GM12878 (cell line): ENCODE measurements around the gene HCAR3. TPM values are rescaled to one million over a fixed set of nuclear protein-coding genes. Genes with fewer than 3 reads are reported as not detected.

Source experiments
- BACH1 ChIP-seq: fragments of 450-650 bp; IDR thresholded peaks from 2 replicates; pipeline ENCODE4 v1.6.1; 2017; ENCODE audit warnings: mild to moderate bottlenecking, borderline replicate concordance
- BRCA1 ChIP-seq: IDR thresholded peaks from 2 replicates; pipeline ENCODE4 v1.6.1; 2011; ENCODE audit warnings: low read depth, low read length, improper control_type of control experiment
- CREB1 ChIP-seq: IDR thresholded peaks from 2 replicates; pipeline ENCODE4 v1.6.1; 2012; ENCODE audit warnings: low read depth, mild to moderate bottlenecking, inconsistent platforms
- CTCF ChIP-seq, 3 experiments: IDR thresholded peaks in 2 of 3; conservative IDR thresholded peaks in 1 of 3; 2 replicates each; pipeline ENCODE4 v1.5.1; 2011; ENCODE audit warnings: low read depth in 3 of 3, low read length in 3 of 3, mild to moderate bottlenecking in 3 of 3, control low read depth in 2 of 3, moderate library complexity in 2 of 3, inconsistent platforms in 1 of 3, mixed read lengths in 1 of 3; ENCODE audit not compliant: control insufficient read depth in 2 of 3, insufficient read depth in 1 of 3; ENCODE audit errors: extremely low read depth in 1 of 3
- HCFC1 ChIP-seq: fragments of 150-350 bp; IDR thresholded peaks from 2 replicates; pipeline ENCODE4 v1.6.1; 2014; ENCODE audit warnings: low read length
- HDAC2 ChIP-seq: fragments of 200-600 bp; sonication (generic); IDR thresholded peaks from 2 replicates; pipeline ENCODE4 v1.6.1; 2017
- HDAC6 ChIP-seq: fragments of 200-600 bp; sonication (generic); IDR thresholded peaks from one replicate; pipeline ENCODE4 v1.8.0; 2017; ENCODE audit warnings: antibody characterized with exemption; ENCODE audit not compliant: unreplicated experiment
- IRF4 ChIP-seq: IDR thresholded peaks from 2 replicates; pipeline ENCODE4 v1.6.1; 2011; ENCODE audit warnings: low read depth, low read length
- KLF5 ChIP-seq: fragments of 450-650 bp; IDR thresholded peaks from 2 replicates; pipeline ENCODE4 v1.6.1; 2014; ENCODE audit warnings: mild to moderate bottlenecking; ENCODE audit not compliant: partially characterized antibody
- NBN ChIP-seq: fragments of 450-650 bp; IDR thresholded peaks from 2 replicates; pipeline ENCODE4 v1.6.1; 2016
- NR2F1 ChIP-seq: fragments of 450-650 bp; conservative IDR thresholded peaks from 2 replicates; pipeline ENCODE4 v1.6.1; 2017; ENCODE audit warnings: mild to moderate bottlenecking
- POU2F2 ChIP-seq: IDR thresholded peaks from 3 replicates; pipeline ENCODE4 v1.6.1; 2011; ENCODE audit warnings: low read depth, mild to moderate bottlenecking, low read length, borderline replicate concordance
- RELA ChIP-seq: fragments of 450-650 bp; IDR thresholded peaks from 2 replicates; pipeline ENCODE4 v1.8.0; 2014; ENCODE audit warnings: borderline replicate concordance; ENCODE audit not compliant: partially characterized antibody
- TCF12 ChIP-seq: IDR thresholded peaks from 2 replicates; pipeline ENCODE4 v1.6.1; 2011; ENCODE audit warnings: low read depth, mild to moderate bottlenecking, low read length
- TCF3 ChIP-seq: IDR thresholded peaks from 2 replicates; pipeline ENCODE4 v1.6.1; 2012; ENCODE audit warnings: low read depth, mild to moderate bottlenecking, low read length, borderline replicate concordance; ENCODE audit not compliant: insufficient read depth
- ZBTB40 ChIP-seq: fragments of 450-650 bp; IDR thresholded peaks from 2 replicates; pipeline ENCODE4 v1.6.1; 2016; ENCODE audit warnings: mild to moderate bottlenecking, moderate library complexity, borderline replicate concordance
- ZZZ3 ChIP-seq: IDR thresholded peaks from 2 replicates; pipeline ENCODE4 v1.6.1; 2011; ENCODE audit warnings: low read depth; ENCODE audit not compliant: control insufficient read depth, insufficient read length
- polyA plus RNA-seq, 11 experiments: library from polyadenylated mRNA; depleted of rRNA in 4 of 11; unstranded in 6 of 11; stranded (reverse) in 5 of 11; fragments of >200 nt; fragmentation: Nextera tagmentation in 4 of 11; fragmentation: Illumina TruSeq in 1 of 11; extraction: Ambion mirVana in 4 of 11; extraction: Trizol in 1 of 11; gene quantifications; 1 replicate in 1 of 11; 2 replicates in 10 of 11; pipeline versions ENCODE4 v1.2.1 to v1.2.3, GENCODE V29; 2011 to 2016; ENCODE audit warnings: inconsistent platforms in 2 of 11, missing spikeins in 2 of 11, low read depth in 1 of 11
- total RNA-seq, 4 experiments: library from RNA; depleted of rRNA in 3 of 4; stranded (reverse); fragments of >200 nt in 3 of 4; fragmentation: Illumina TruSeq in 1 of 4; extraction: Trizol in 1 of 4; gene quantifications; 2 replicates each; pipeline versions ENCODE4 v1.2.1 to v1.2.3, GENCODE V29; 2013 to 2021
- TF ChIP-seq, protein P1 (sequence below): IDR thresholded peaks from 2 replicates; pipeline ENCODE4 v1.6.1; 2011; ENCODE audit warnings: low read depth, low read length, improper control_type of control experiment, borderline replicate concordance
- TF ChIP-seq, protein P2 (sequence below): IDR thresholded peaks from 2 replicates; pipeline ENCODE4 v1.6.1; 2012; ENCODE audit warnings: low read length, inconsistent platforms
- TF ChIP-seq, protein P3 (sequence below): IDR thresholded peaks from 2 replicates; pipeline ENCODE4 v1.6.1; 2011; ENCODE audit warnings: borderline replicate concordance, low read depth, mild to moderate bottlenecking, moderate library complexity, mixed read lengths, low read length; ENCODE audit not compliant: insufficient read depth; ENCODE audit errors: extremely low read length

Gene HCAR3
- total and polyA plus RNA-seq, 10 of the 15 experiments (the other 5 are each of a cell fraction or from before 2014, with no cell fraction given) = 0.57 to 3.0 (median 2.2) TPM

DNA sequence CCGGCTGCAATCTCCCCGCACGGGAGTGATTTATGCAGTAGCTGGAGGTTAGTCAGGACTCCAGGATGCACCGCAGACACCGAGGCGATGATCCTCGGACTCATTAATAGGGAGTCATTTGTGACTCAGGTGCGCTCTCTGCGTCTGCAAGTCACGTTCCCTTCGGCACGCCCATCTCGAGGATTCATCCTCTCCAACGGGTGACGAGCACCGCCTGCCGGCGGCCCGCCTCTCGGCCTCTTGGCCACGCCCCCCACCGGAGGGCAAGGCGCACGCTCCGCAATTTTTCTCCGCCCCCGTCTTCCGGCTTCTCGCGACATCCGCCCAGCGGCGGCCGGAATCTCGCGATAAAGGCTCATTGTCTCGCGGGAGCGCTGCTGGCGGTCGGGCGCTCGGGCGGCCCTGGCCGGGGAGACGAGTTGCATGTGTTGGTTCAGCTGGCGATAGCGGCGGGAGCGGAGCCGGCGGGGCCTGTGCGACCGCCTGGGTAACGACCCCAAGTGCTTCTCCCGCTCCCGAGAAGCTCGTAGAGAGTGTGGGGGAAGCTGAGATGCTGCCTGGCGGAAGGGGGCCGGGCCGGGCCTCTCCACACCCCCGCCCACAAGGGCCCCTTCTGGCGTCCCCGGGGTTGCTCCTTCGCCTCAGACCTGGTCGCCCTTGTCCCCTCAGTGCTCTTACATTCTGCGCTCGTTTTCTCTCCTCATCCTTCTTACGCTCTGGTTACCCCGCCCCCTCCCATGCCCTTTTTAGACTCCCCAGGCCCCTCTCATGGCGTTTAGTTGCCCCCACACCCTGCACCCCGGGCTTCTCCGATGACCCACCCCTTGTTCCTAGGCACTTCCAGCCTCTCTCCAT, 36.1 kb upstream of the HCAR3 start, which contains the start of gene DENR (continued):
- peak; percentile 66; the same call in 2 of the 3 replicates for TF ChIP-seq POU2F2
- TF ChIP-seq HDAC2 = no peak
- peak; percentile 74 for TF ChIP-seq RELA
- TF ChIP-seq NR2F1 = peak; percentile 39; the same call in 1 of the 2 replicates
- TF ChIP-seq, protein P1, sequence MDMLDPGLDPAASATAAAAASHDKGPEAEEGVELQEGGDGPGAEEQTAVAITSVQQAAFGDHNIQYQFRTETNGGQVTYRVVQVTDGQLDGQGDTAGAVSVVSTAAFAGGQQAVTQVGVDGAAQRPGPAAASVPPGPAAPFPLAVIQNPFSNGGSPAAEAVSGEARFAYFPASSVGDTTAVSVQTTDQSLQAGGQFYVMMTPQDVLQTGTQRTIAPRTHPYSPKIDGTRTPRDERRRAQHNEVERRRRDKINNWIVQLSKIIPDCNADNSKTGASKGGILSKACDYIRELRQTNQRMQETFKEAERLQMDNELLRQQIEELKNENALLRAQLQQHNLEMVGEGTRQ = peak; percentile 16
- TF ChIP-seq CTCF (IDR thresholded peaks at IDR 0.05 in 2 of 3, conservative IDR thresholded peaks at IDR 0.05 in 1 of 3; ENCODE audit: control insufficient read depth in 2 of 3, extremely low read depth in 1 of 3, insufficient read depth in 1 of 3, low read depth in 3 of 3, low read length in 3 of 3) = peak; percentile 87 to 99 (median 99); a peak in 5 of 6 replicates
- TF ChIP-seq ZBTB40 = peak; percentile 76; the same call in 1 of the 2 replicates
- TF ChIP-seq TCF12 = no peak
- peak; percentile 67; the same call in 1 of the 2 replicates for TF ChIP-seq CREB1
- TF ChIP-seq IRF4 = peak; percentile 58; the same call in 1 of the 2 replicates
- TF ChIP-seq, protein P2, sequence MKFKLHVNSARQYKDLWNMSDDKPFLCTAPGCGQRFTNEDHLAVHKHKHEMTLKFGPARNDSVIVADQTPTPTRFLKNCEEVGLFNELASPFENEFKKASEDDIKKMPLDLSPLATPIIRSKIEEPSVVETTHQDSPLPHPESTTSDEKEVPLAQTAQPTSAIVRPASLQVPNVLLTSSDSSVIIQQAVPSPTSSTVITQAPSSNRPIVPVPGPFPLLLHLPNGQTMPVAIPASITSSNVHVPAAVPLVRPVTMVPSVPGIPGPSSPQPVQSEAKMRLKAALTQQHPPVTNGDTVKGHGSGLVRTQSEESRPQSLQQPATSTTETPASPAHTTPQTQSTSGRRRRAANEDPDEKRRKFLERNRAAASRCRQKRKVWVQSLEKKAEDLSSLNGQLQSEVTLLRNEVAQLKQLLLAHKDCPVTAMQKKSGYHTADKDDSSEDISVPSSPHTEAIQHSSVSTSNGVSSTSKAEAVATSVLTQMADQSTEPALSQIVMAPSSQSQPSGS = peak; percentile 87
- TF ChIP-seq ZZZ3 = no peak
- peak; percentile 100 for TF ChIP-seq BRCA1
- peak; percentile 51 for TF ChIP-seq HDAC6
- TF ChIP-seq NBN = peak; percentile 67; the same call in 1 of the 2 replicates
- peak; percentile 96 for TF ChIP-seq BACH1
- TF ChIP-seq, protein P3, sequence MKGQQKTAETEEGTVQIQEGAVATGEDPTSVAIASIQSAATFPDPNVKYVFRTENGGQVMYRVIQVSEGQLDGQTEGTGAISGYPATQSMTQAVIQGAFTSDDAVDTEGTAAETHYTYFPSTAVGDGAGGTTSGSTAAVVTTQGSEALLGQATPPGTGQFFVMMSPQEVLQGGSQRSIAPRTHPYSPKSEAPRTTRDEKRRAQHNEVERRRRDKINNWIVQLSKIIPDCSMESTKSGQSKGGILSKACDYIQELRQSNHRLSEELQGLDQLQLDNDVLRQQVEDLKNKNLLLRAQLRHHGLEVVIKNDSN = peak; percentile 59
- 0 out of 2 replicates have a peak, but pooled peaks have one; percentile 44 for TF ChIP-seq TCF3
- TF ChIP-seq HCFC1 = peak; percentile 66
- peak; percentile 52 for TF ChIP-seq KLF5
